ENCODE results near the gene ADAMTS17. TPM values are rescaled to one million over a fixed set of nuclear protein-coding genes. Genes with fewer than 3 reads are reported as not detected.

ADAMTS17 gene
- total RNA-seq, 1 experiment from 2014 or later, result 1.8 TPM

- Mint-ChIP-seq H3K27ac (no peak overlapping the region), H3K36me3 (no peaks in the 10 kb centered on the region), H3K4me3 (no peak overlapping the region), H3K4me1 (peaks cover 20% of the 10 kb centered on the region), H3K27me3 (ENCODE audit: low read depth) (no peaks in the 10 kb centered on the region; the same call in 1 of the 2 replicates), H3K9me3 (no peaks in the 10 kb centered on the region)
- DNase-seq (ENCODE audit: low spot score), result no peak
- ChIA-PET POLR2A (no interaction called here), CTCF (interaction anchor here (2.4 kb wide), 1 partner anchor 362 kb away, joined by 10 read pairs; no protein-coding TSS in a partner anchor)
- TF ChIP-seq GABPB1 (CRISPR knock-in tag; IDR thresholded peaks at IDR 0.05) (no peak), E2F4 (CRISPR knock-in tag; IDR thresholded peaks at IDR 0.05; ENCODE audit: borderline replicate concordance, low read depth) (no peak), CBFB (CRISPR knock-in tag; IDR thresholded peaks at IDR 0.05; ENCODE audit: low read depth) (no peak), ZBTB21 (CRISPR knock-in tag; IDR thresholded peaks at IDR 0.05; ENCODE audit: borderline replicate concordance) (no peak), MXD4 (CRISPR knock-in tag; IDR thresholded peaks at IDR 0.05; ENCODE audit: borderline replicate concordance) (no peak), ATF2 (CRISPR knock-in tag; IDR thresholded peaks at IDR 0.05; ENCODE audit: borderline replicate concordance, low read depth) (no peak), CDX4 (CRISPR knock-in tag; IDR thresholded peaks at IDR 0.05; ENCODE audit: borderline replicate concordance) (no peak), GTF2I (CRISPR knock-in tag; conservative IDR thresholded peaks at IDR 0.05) (no peak), TEAD1 (CRISPR knock-in tag; IDR thresholded peaks at IDR 0.05) (no peak), ZNF232 (CRISPR knock-in tag; IDR thresholded peaks at IDR 0.05) (no peak), ZNF416 (CRISPR knock-in tag; IDR thresholded peaks at IDR 0.05) (no peak), CREB1 (CRISPR knock-in tag; IDR thresholded peaks at IDR 0.05) (no peak), ZNF512 (CRISPR knock-in tag; IDR thresholded peaks at IDR 0.05; ENCODE audit: borderline replicate concordance) (no peak), FOXJ3 (CRISPR knock-in tag; IDR thresholded peaks at IDR 0.05; ENCODE audit: borderline replicate concordance) (no peak)
- ATAC-seq, result no peak
Observed at GRCh38 chr15:99976811-99977271, 364.9 kb downstream of the ADAMTS17 start.

- CTCF ChIA-PET, result no interaction called here
- no peak overlapping the region for H3K27ac Mint-ChIP-seq
Observed at GRCh38 chr15:99976000-99976399, 365.8 kb downstream of the ADAMTS17 start.

More at GRCh38 chr15:99976000-99976399, 365.8 kb downstream of the ADAMTS17 start:
- no peak for TF ChIP-seq ZNF138 (CRISPR knock-in tag; conservative IDR thresholded peaks at IDR 0.05)
- TF ChIP-seq TEAD1 (CRISPR knock-in tag; IDR thresholded peaks at IDR 0.05), result no peak
- TF ChIP-seq KAT7 (CRISPR knock-in tag; IDR thresholded peaks at IDR 0.05; ENCODE audit: borderline replicate concordance), result no peak
- no peak for TF ChIP-seq TCF7 (CRISPR knock-in tag; IDR thresholded peaks at IDR 0.05; ENCODE audit: low read depth)
- no peak for TF ChIP-seq SMAD3 (CRISPR knock-in tag; IDR thresholded peaks at IDR 0.05; ENCODE audit: borderline replicate concordance)
- TF ChIP-seq NFYB (CRISPR knock-in tag; conservative IDR thresholded peaks at IDR 0.05; ENCODE audit: low read depth), result no peak
- no peak for TF ChIP-seq JAZF1 (CRISPR knock-in tag; IDR thresholded peaks at IDR 0.05)
- no peak for TF ChIP-seq TP53 (CRISPR knock-in tag; IDR thresholded peaks at IDR 0.05)
- TF ChIP-seq FOXP1 (CRISPR knock-in tag; IDR thresholded peaks at IDR 0.05; ENCODE audit: borderline replicate concordance), result no peak
- no peak for TF ChIP-seq SMAD4 (CRISPR knock-in tag; IDR thresholded peaks at IDR 0.05)
- TF ChIP-seq ATF2 (CRISPR knock-in tag; IDR thresholded peaks at IDR 0.05; ENCODE audit: borderline replicate concordance, low read depth), result no peak
- no peak for TF ChIP-seq TEAD4 (CRISPR knock-in tag; IDR thresholded peaks at IDR 0.05)
- TF ChIP-seq CBFB (CRISPR knock-in tag; IDR thresholded peaks at IDR 0.05; ENCODE audit: low read depth), result no peak
- TF ChIP-seq MYBL2 (CRISPR knock-in tag; IDR thresholded peaks at IDR 0.05), result no peak
- TF ChIP-seq FOXJ3 (CRISPR knock-in tag; IDR thresholded peaks at IDR 0.05; ENCODE audit: borderline replicate concordance), result no peak
- TF ChIP-seq CTCF (IDR thresholded peaks at IDR 0.05), result no peak
- no peak for TF ChIP-seq ZNF416 (CRISPR knock-in tag; IDR thresholded peaks at IDR 0.05)
- TF ChIP-seq GTF2I (CRISPR knock-in tag; conservative IDR thresholded peaks at IDR 0.05), result no peak
- no peak for TF ChIP-seq E2F4 (CRISPR knock-in tag; IDR thresholded peaks at IDR 0.05; ENCODE audit: borderline replicate concordance, low read depth)
- DNase-seq (ENCODE audit: low spot score) (no peak), ATAC-seq (no peak)
- Mint-ChIP-seq H3K27me3 (ENCODE audit: low read depth) (no peaks in the 10 kb centered on the region; the same call in 1 of the 2 replicates), H3K4me1 (peaks cover 15% of the 10 kb centered on the region), H3K9me3 (no peaks in the 10 kb centered on the region), H3K4me3 (no peak overlapping the region), H3K36me3 (no peaks in the 10 kb centered on the region)
- POLR2A ChIA-PET, result no interaction called here
